Measurements from ENCODE around the gene RFNG. TPM values are rescaled to one million over a fixed set of nuclear protein-coding genes. Genes with fewer than 3 reads are reported as not detected.

Gene RFNG
- total and polyA plus RNA-seq, 2 of the 13 experiments (the other 11 are each of a cell fraction or from before 2014, with no cell fraction given): 61.4 to 64.0 TPM

DNA sequence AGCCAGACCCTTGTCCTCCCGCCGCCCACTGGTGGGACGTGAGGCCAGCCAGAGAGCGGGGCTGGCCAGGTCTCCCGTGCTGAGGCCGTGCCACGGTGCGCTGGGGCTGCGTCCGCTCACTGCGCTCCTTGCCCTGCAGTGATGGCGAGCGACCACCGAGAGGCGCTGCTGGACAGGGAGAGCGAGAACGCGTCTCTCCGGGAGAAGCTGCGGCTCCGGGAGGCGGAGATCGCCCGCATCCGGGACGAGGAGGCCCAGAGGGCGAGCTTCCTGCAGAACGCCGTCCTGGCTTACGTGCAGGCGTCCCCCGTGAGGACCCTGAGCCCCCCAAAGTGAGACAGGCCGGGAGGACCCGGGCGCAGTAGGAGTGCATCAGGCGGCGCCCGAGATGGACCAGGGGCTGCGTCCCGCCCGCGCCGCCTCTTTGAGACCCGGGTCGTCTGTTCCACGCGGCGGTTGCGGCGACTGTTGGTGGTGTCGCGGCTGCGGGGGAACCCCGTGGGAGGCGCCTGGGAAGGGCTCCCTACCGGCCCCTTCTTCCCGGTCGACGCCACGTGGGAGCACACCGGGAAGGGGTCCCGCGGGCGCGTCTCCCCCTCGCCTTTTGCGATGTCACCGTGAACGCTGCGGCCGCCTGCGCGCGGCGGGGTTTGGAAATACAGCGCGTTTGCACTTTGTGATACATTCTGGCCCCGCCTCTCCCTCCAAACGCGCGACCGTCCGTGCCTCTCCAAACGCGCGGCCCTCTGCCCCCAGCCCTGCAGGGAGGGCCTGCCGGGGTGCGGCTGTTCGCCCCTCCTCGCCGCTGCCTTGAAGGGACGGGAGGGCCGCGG, 20.9 kb downstream of the RFNG start (continued):
- TF ChIP-seq MAZ (IDR thresholded peaks at IDR 0.05; ENCODE audit: borderline replicate concordance, low read depth, low read length) (no peak), MAZ (CRISPR knock-in tag; IDR thresholded peaks at IDR 0.05; ENCODE audit: low read depth) (peak; percentile 28; the same call in 1 of the 2 replicates), ZNF749 (CRISPR knock-in tag; IDR thresholded peaks at IDR 0.05; ENCODE audit: borderline replicate concordance) (no peak), ATF7-NPFF (CRISPR knock-in tag; IDR thresholded peaks at IDR 0.05; ENCODE audit: low read depth) (0 out of 2 replicates have a peak, but pooled peaks have one; percentile 41), ZBTB33 (CRISPR knock-in tag; IDR thresholded peaks at IDR 0.05) (peak; percentile 100), STAG1 (CRISPR knock-in tag; IDR thresholded peaks at IDR 0.05) (peak; percentile 88), GABPB1 (CRISPR knock-in tag; IDR thresholded peaks at IDR 0.05) (peak; percentile 61; the same call in 1 of the 2 replicates), KDM3A (CRISPR knock-in tag; IDR thresholded peaks at IDR 0.05; ENCODE audit: low read depth) (peak; percentile 62; the same call in 1 of the 2 replicates), ZZZ3 (CRISPR knock-in tag; IDR thresholded peaks at IDR 0.05; ENCODE audit: borderline replicate concordance) (0 out of 2 replicates have a peak, but pooled peaks have one; percentile 21), ZBTB38 (CRISPR knock-in tag; IDR thresholded peaks at IDR 0.05) (peak; percentile 99), AGO1 (IDR thresholded peaks at IDR 0.05; ENCODE audit: low read depth, low read length, poor library complexity, severe bottlenecking) (peak; percentile 14), ATAD3A (CRISPR knock-in tag; IDR thresholded peaks at IDR 0.05) (0 out of 2 replicates have a peak, but pooled peaks have one; percentile 13), KDM5B (CRISPR knock-in tag; IDR thresholded peaks at IDR 0.05; ENCODE audit: borderline replicate concordance) (peak; percentile 55; the same call in 1 of the 2 replicates), ZFP91 (CRISPR knock-in tag; IDR thresholded peaks at IDR 0.05; ENCODE audit: borderline replicate concordance) (peak; percentile 46; the same call in 1 of the 2 replicates), AGO2 (optimal IDR thresholded peaks at IDR 0.05; ENCODE audit: low read depth, low read length) (peak; percentile 62)
- TF ChIP-seq, protein P1, sequence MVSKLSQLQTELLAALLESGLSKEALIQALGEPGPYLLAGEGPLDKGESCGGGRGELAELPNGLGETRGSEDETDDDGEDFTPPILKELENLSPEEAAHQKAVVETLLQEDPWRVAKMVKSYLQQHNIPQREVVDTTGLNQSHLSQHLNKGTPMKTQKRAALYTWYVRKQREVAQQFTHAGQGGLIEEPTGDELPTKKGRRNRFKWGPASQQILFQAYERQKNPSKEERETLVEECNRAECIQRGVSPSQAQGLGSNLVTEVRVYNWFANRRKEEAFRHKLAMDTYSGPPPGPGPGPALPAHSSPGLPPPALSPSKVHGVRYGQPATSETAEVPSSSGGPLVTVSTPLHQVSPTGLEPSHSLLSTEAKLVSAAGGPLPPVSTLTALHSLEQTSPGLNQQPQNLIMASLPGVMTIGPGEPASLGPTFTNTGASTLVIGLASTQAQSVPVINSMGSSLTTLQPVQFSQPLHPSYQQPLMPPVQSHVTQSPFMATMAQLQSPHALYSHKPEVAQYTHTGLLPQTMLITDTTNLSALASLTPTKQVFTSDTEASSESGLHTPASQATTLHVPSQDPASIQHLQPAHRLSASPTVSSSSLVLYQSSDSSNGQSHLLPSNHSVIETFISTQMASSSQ (IDR thresholded peaks at IDR 0.05; ENCODE audit: low read depth): no peak
- TF ChIP-seq, protein P1 (CRISPR knock-in tag; IDR thresholded peaks at IDR 0.05; ENCODE audit: borderline replicate concordance): 0 out of 2 replicates have a peak, but pooled peaks have one; percentile 12
- TF ChIP-seq, protein P2, sequence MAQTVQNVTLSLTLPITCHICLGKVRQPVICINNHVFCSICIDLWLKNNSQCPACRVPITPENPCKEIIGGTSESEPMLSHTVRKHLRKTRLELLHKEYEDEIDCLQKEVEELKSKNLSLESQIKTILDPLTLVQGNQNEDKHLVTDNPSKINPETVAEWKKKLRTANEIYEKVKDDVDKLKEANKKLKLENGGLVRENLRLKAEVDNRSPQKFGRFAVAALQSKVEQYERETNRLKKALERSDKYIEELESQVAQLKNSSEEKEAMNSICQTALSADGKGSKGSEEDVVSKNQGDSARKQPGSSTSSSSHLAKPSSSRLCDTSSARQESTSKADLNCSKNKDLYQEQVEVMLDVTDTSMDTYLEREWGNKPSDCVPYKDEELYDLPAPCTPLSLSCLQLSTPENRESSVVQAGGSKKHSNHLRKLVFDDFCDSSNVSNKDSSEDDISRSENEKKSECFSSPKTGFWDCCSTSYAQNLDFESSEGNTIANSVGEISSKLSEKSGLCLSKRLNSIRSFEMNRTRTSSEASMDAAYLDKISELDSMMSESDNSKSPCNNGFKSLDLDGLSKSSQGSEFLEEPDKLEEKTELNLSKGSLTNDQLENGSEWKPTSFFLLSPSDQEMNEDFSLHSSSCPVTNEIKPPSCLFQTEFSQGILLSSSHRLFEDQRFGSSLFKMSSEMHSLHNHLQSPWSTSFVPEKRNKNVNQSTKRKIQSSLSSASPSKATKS (CRISPR knock-in tag; IDR thresholded peaks at IDR 0.05): no peak
